Spleen (tissue), 11 donors: Measurements from ENCODE around the gene NUP210. TPM values are rescaled to one million over a fixed set of nuclear protein-coding genes. Genes with fewer than 3 reads are reported as not detected.

ENCODE experiments used
- DNase-seq: peaks from one replicate; pipeline ENCODE4 v3.0.0-alpha.2; 2020
- H3K27ac ChIP-seq, 8 donors: fragments of 200-600 bp; sonication (generic) in 7 of 8; 1 replicate in 4 of 8; 2 replicates in 4 of 8; pipeline versions ENCODE4 v1.5.0 to v1.8.0; 2016 to 2021; ENCODE audit warnings: inconsistent platforms in 4 of 8, mild to moderate bottlenecking in 4 of 8, moderate library complexity in 1 of 8
- H3K27me3 ChIP-seq, 7 donors: fragments of 200-600 bp; sonication (generic) in 6 of 7; replicated peaks in 1 of 7; 1 replicate in 4 of 7; 2 replicates in 3 of 7; pipeline versions ENCODE4 v1.5.0 to v1.8.0; 2016 to 2021; ENCODE audit warnings: inconsistent platforms in 3 of 7, mild to moderate bottlenecking in 1 of 7
- H3K36me3 ChIP-seq, 6 donors: fragments of 200-600 bp; sonication (generic) in 5 of 6; 1 replicate in 4 of 6; 2 replicates in 2 of 6; pipeline versions ENCODE4 v1.5.0 to v1.8.0; 2016 to 2021; ENCODE audit warnings: inconsistent platforms in 2 of 6
- H3K4me1 ChIP-seq, 6 donors: fragments of 200-600 bp; sonication (generic) in 5 of 6; 1 replicate in 3 of 6; 2 replicates in 3 of 6; pipeline versions ENCODE4 v1.5.0 to v1.8.0; 2016 to 2021; ENCODE audit warnings: inconsistent platforms in 3 of 6
- H3K4me3 ChIP-seq, 8 donors: fragments of 200-600 bp; sonication (generic) in 7 of 8; 1 replicate in 4 of 8; 2 replicates in 4 of 8; pipeline versions ENCODE4 v1.5.0 to v1.8.0; 2016 to 2021; ENCODE audit warnings: inconsistent platforms in 4 of 8, mild to moderate bottlenecking in 4 of 8, moderate library complexity in 2 of 8
- H3K9me3 ChIP-seq, 8 donors: fragments of 200-600 bp; sonication (generic) in 7 of 8; 1 replicate in 4 of 8; 2 replicates in 4 of 8; pipeline versions ENCODE4 v1.5.0 to v1.8.0; 2016 to 2021; ENCODE audit warnings: inconsistent platforms in 4 of 8
- CTCF ChIP-seq, 11 experiments: fragments of 200-600 bp in 7 of 11; fragments of 450-650 bp in 4 of 11; sonication (generic) in 4 of 11; IDR thresholded peaks in 8 of 11; conservative IDR thresholded peaks in 3 of 11; 1 replicate in 7 of 11; 2 replicates in 4 of 11; pipeline versions ENCODE4 v1.4.0 to v1.8.0; 2016 to 2021; ENCODE audit warnings: antibody characterized with exemption in 11 of 11, inconsistent platforms in 4 of 11, mild to moderate bottlenecking in 1 of 11
- POLR2A ChIP-seq, 3 donors: fragments of 450-650 bp; IDR thresholded peaks; one replicate each; pipeline ENCODE4 v1.5.1; 2017; ENCODE audit warnings: antibody characterized with exemption in 3 of 3, mild to moderate bottlenecking in 1 of 3
- POLR2AphosphoS5 ChIP-seq, 3 donors: sonication (generic); formaldehyde crosslinking; IDR thresholded peaks; one replicate each; pipeline ENCODE4 v1.5.1; 2017; ENCODE audit warnings: antibody characterized with exemption in 3 of 3
- WGBS, 5 donors: extraction: QIAGEN DNeasy Blood & Tissue Kit in 3 of 5; methylation state at CpG; one replicate each; pipeline versions ENCODE4 v1.1.5 to v1.1.7; 2013 to 2018; 5-methylcytosine and 5-hydroxymethylcytosine counted together
- intact Hi-C: fragments of 100-400 bp; cut with DNase I; formaldehyde crosslinking; loops from one replicate; pipeline ENCODE4 v1.15.0; 2023; ENCODE audit warnings: low total_unique reads
- polyA plus RNA-seq, 3 donors: library from polyadenylated mRNA; stranded (reverse); fragments of 200-250 nt; gene quantifications; one replicate each; pipeline ENCODE4 v1.2.1, GENCODE V29; 2013
- total RNA-seq, 7 donors: library from RNA; depleted of rRNA in 3 of 7; stranded (reverse); fragments of >200 nt in 3 of 7; fragmentation: NEBNext Ultra II Directional in 4 of 7; extraction: Animal tissue kit (Norgen Biotek cat#: 25700) in 4 of 7; gene quantifications; one replicate each; pipeline versions ENCODE4 v1.1.0 to v1.2.1, GENCODE V29; 2016 to 2021
- donor health status: healthy with polysubstance abuse.
- donor health status: DM: no; HTN: no; CAD: no; lungs with moderate emphysema.
- donor health status: DM: no; HTN: no; CAD: no.
- donor health status: Bipolar disorder and iron deficiency.
- donor health status: healthy.
- donor health status: DM: no; HTN: no; CAD: no.
- donor health status: DM: yes; HTN: yes; CAD: no.

Gene NUP210
- total and polyA plus RNA-seq, 10 donors, result 20.1 to 76.8 (median 58.2) TPM

- peaks cover 2 to 100% (median 83%) of the 10 kb centered on the region in 6 donors for H3K36me3 ChIP-seq
- TF ChIP-seq CTCF (IDR thresholded peaks at IDR 0.05 in 8 of 11, conservative IDR thresholded peaks at IDR 0.05 in 3 of 11), result no peak
- no peak for TF ChIP-seq POLR2A (IDR thresholded peaks at IDR 0.05)
- WGBS, 5 donors, result 78 to 90% (median 82%) methylated on average over 6 to 13 of the region's 13 CpGs
- peak overlapping the region in 1 of 8 donors; percentile 17 for H3K27ac ChIP-seq
- H3K9me3 ChIP-seq, result no peaks in the 10 kb centered on the region
- intact Hi-C loops, result no loop called here
- H3K27me3 ChIP-seq, result no peaks in the 10 kb centered on the region
- no peak for DNase-seq
- no peak overlapping the region for H3K4me3 ChIP-seq
- peaks cover 0 to 36% (median 3%) of the 10 kb centered on the region in 6 donors for H3K4me1 ChIP-seq
Observed at GRCh38 chr3:13353936-13354542, 66.1 kb downstream of the NUP210 start.

- Histone ChIP-seq H3K4me1 (peaks cover 0 to 42% (median 6%) of the 10 kb centered on the region in 6 donors), H3K36me3 (peaks cover 2 to 100% (median 78%) of the 10 kb centered on the region in 6 donors), H3K27me3 (no peaks in the 10 kb centered on the region), H3K4me3 (no peak overlapping the region), H3K9me3 (no peaks in the 10 kb centered on the region), H3K27ac (peak overlapping the region in 2 of 8 donors; percentile 7 to 17)
- TF ChIP-seq POLR2AphosphoS5 (IDR thresholded peaks at IDR 0.05) (no peak), CTCF (IDR thresholded peaks at IDR 0.05 in 8 of 11, conservative IDR thresholded peaks at IDR 0.05 in 3 of 11) (no peak), POLR2A (IDR thresholded peaks at IDR 0.05) (no peak)
- WGBS, 5 donors, result 53 to 75% (median 70%) methylated on average over 4 to 5 of the region's 5 CpGs
- DNase-seq, result no peak
- intact Hi-C loops, result no loop called here
Observed at GRCh38 chr3:13353506-13353905, 66.6 kb downstream of the NUP210 start.

- H3K36me3 ChIP-seq, result peaks cover 2 to 100% (median 76%) of the 10 kb centered on the region in 6 donors
- H3K27ac ChIP-seq, result peak overlapping the region in 2 of 8 donors; percentile 7 to 47
- 34 to 65% (median 38%) methylated on average over 5 to 7 of the region's 7 CpGs for WGBS, 5 donors
- H3K9me3 ChIP-seq, result no peaks in the 10 kb centered on the region
- no peaks in the 10 kb centered on the region for H3K27me3 ChIP-seq
- H3K4me1 ChIP-seq, result peaks cover 0 to 50% (median 13%) of the 10 kb centered on the region in 6 donors
- no peak overlapping the region for H3K4me3 ChIP-seq
- TF ChIP-seq POLR2AphosphoS5 (IDR thresholded peaks at IDR 0.05) (peak in 1 of 3 donors; percentile 26), POLR2A (IDR thresholded peaks at IDR 0.05) (no peak)
- DNase-seq, result no peak
- intact Hi-C loops, result no loop called here
Observed at GRCh38 chr3:13352621-13353131, 67.4 kb downstream of the NUP210 start.

- Histone ChIP-seq H3K36me3 (peaks cover 2 to 100% (median 62%) of the 10 kb centered on the region in 6 donors), H3K4me3 (no peak overlapping the region), H3K9me3 (no peaks in the 10 kb centered on the region), H3K27me3 (no peaks in the 10 kb centered on the region), H3K4me1 (peaks cover 11 to 72% (median 31%) of the 10 kb centered on the region in 6 donors), H3K27ac (peak overlapping the region in 1 of 8 donors; percentile 45)
- 86 to 92% (median 90%) methylated on average over 3 of the region's 3 CpGs for WGBS, 5 donors
- TF ChIP-seq CTCF (IDR thresholded peaks at IDR 0.05 in 8 of 11, conservative IDR thresholded peaks at IDR 0.05 in 3 of 11), result no peak
- no peak for DNase-seq
- intact Hi-C loops, result loop anchor here (10.0 kb wide), 1 partner anchor 105 kb away; no protein-coding TSS in a partner anchor
Observed at GRCh38 chr3:13349823-13350222, 70.3 kb downstream of the NUP210 start.
